GM13977 (cell line): ENCODE measurements around the gene TEKT4.
A peak's percentile ranks its signal among the peaks of the same experiment; 100 is the strongest.
"Not testable (repeated sequence)": the region's sequence is repeated elsewhere in the genome, so short reads cannot be mapped to it uniquely, and the experiment has no call there.

Source experiments
- DNase-seq: peaks from one replicate; pipeline ENCODE4 v3.0.0; 2012; ENCODE audit warnings: low spot score
- CTCF ChIP-seq: IDR thresholded peaks from 2 replicates; pipeline ENCODE4 v1.5.1; 2012; ENCODE audit warnings: mild to moderate bottlenecking, control low read depth; ENCODE audit not compliant: insufficient read depth; ENCODE audit errors: extremely low read depth, missing control alignments
- in situ Hi-C: fragments of 300-500 bp; cut with MboI; formaldehyde crosslinking; loops from one replicate; pipeline ENCODE4 v1.12.0; 2022; ENCODE audit warnings: low sequenced_read_pairs, low pct_unique_long_range_greater_than_20kb, mixed read lengths, inconsistent platforms; ENCODE audit not compliant: unreplicated experiment

Gene TEKT4

GRCh38 chr2:94874277-94874997 lies 3.2 kb downstream of the TEKT4 start:
- in situ Hi-C loops: no loop called here
- peak; percentile 93 for DNase-seq
- TF ChIP-seq CTCF: peak; percentile 100

GRCh38 chr2:94875064-94875819 lies 4.0 kb downstream of the TEKT4 start:
- in situ Hi-C loops: no loop called here
- DNase-seq: no peak
- TF ChIP-seq CTCF: no peak

- in situ Hi-C loops: no loop called here
- no peak for DNase-seq
- TF ChIP-seq CTCF: no peak
These were observed 4.7 kb downstream of the TEKT4 start for GRCh38 chr2:94875820-94876522.

- DNase-seq: no peak
- no peak for TF ChIP-seq CTCF
- in situ Hi-C loops: no loop called here
These were observed 5.3 kb downstream of the TEKT4 start for GRCh38 chr2:94876523-94876863.

GRCh38 chr2:94877129-94877528 lies 5.9 kb downstream of the TEKT4 start:
- no peak for TF ChIP-seq CTCF
- in situ Hi-C loops: no loop called here

GRCh38 chr2:94878575-94878974 lies 7.3 kb downstream of the TEKT4 start:
- DNase-seq, in situ Hi-C loops: not testable (repeated sequence)

More at GRCh38 chr2:94877129-94877528, 5.9 kb downstream of the TEKT4 start:
- no peak for DNase-seq
